Heart left ventricle (tissue), 16 donors: Measurements from ENCODE around the gene TRHDE. TPM values are rescaled to one million over a fixed set of nuclear protein-coding genes. Genes with fewer than 3 reads are reported as not detected.

Experiments
- ATAC-seq, 4 donors: fragments of 200-7000 bp; cut with Tn5 transposase; one replicate each; pipeline ENCODE4 v1.9.1; 2020 to 2022; ENCODE audit warnings: moderate library complexity in 4 of 4, mild to moderate bottlenecking in 3 of 4, moderate number of reproducible peaks in 1 of 4
- DNase-seq, 5 donors: peaks; one replicate each; pipeline ENCODE4 v3.0.0-alpha.2; 2020
- H3K27ac ChIP-seq, 12 donors: fragments of 200-600 bp; sonication (generic) in 4 of 12; one replicate each; pipeline versions ENCODE4 v1.5.0 to v1.8.0; 2016 to 2022; ENCODE audit warnings: mild to moderate bottlenecking in 2 of 12
- H3K27me3 ChIP-seq, 9 donors: fragments of 200-600 bp; sonication (generic) in 2 of 9; one replicate each; pipeline versions ENCODE4 v1.5.1 to v1.8.0; 2016 to 2022; ENCODE audit warnings: mild to moderate bottlenecking in 3 of 9
- H3K36me3 ChIP-seq, 9 donors: fragments of 200-600 bp; sonication (generic) in 2 of 9; one replicate each; pipeline versions ENCODE4 v1.5.0 to v1.8.0; 2018 to 2022; ENCODE audit warnings: mild to moderate bottlenecking in 2 of 9
- H3K4me1 ChIP-seq, 12 donors: fragments of 200-600 bp; sonication (generic) in 4 of 12; one replicate each; pipeline versions ENCODE4 v1.5.0 to v1.8.0; 2016 to 2022; ENCODE audit warnings: mild to moderate bottlenecking in 3 of 12
- H3K4me3 ChIP-seq, 12 donors: fragments of 200-600 bp; sonication (generic) in 4 of 12; one replicate each; pipeline versions ENCODE4 v1.5.0 to v1.8.0; 2017 to 2022; ENCODE audit warnings: mild to moderate bottlenecking in 9 of 12, moderate library complexity in 4 of 12
- H3K9me3 ChIP-seq, 12 donors: fragments of 200-600 bp; sonication (generic) in 4 of 12; one replicate each; pipeline versions ENCODE4 v1.5.0 to v1.8.0; 2016 to 2022; ENCODE audit warnings: mild to moderate bottlenecking in 1 of 12
- CTCF ChIP-seq, 12 donors: fragments of 200-600 bp; sonication (generic) in 4 of 12; IDR thresholded peaks; one replicate each; pipeline versions ENCODE4 v1.5.0 to v1.8.0; 2018 to 2022; ENCODE audit warnings: antibody characterized with exemption in 12 of 12, mild to moderate bottlenecking in 5 of 12
- POLR2A ChIP-seq, 2 donors: fragments of 450-650 bp; IDR thresholded peaks; one replicate each; pipeline ENCODE4 v1.6.1; 2017; ENCODE audit warnings: antibody characterized with exemption in 2 of 2, mild to moderate bottlenecking in 2 of 2, moderate library complexity in 2 of 2
- WGBS, 4 donors: extraction: QIAGEN DNeasy Blood & Tissue Kit in 2 of 4; methylation state at CpG; one replicate each; pipeline versions ENCODE4 v1.1.5 to v1.1.7; 2013 to 2018; 5-methylcytosine and 5-hydroxymethylcytosine counted together
- intact Hi-C, 10 donors: fragments of 100-400 bp; cut with DNase I; formaldehyde crosslinking; loops; one replicate each; pipeline versions ENCODE4 v1.11.1 to v1.14.2; 2022
- polyA plus RNA-seq, 2 donors: library from polyadenylated mRNA; stranded (reverse); fragments of 200-250 nt; gene quantifications; one replicate each; pipeline ENCODE4 v1.2.3, GENCODE V29; 2013
- total RNA-seq, 9 donors: library from RNA; depleted of rRNA in 2 of 9; stranded (reverse); fragments of >200 nt in 2 of 9; fragmentation: NEBNext Ultra II Directional in 3 of 9; extraction: Animal tissue kit (Norgen Biotek cat#: 25700) in 3 of 9; gene quantifications; one replicate each; pipeline versions ENCODE4 v1.1.0 to v1.2.4, GENCODE V29; 2016 to 2023
- donor health status: ischemic (EF 13 %, LVEDD 7.1; RV severe dilation, severe dysfunction).
- donor health status: healthy with polysubstance abuse.
- donor health status: DM: no; HTN: yes; CAD: no.
- donor health status: DM: no; HTN: no; CAD: no.
- donor health status: ischemic (EF 25% LVEDD 6.9; RV normal size, moderate dysfunction).
- donor health status: ischemic (EF 25% LVEDD 5.7; RV mildly dilated, moderate dysfunction).
- donor health status: healthy.
- donor health status: DM: yes; HTN: yes; CAD: no.
- donor health status: ischemic (EF 35%, LVEDD 5.7; RV mildly dilated, moderate dysfunction).
- donor health status: nonischemic (EF 11% LVEDD 7.7; RV severe dilation, severe dysfunction).
- donor health status: DM: yes; HTN: yes; CAD: no.
- donor health status: PGD.
- donor health status: ischemic (EF 29% LVEDD 5.4; RV normal size, mild dysfunction).
- donor health status: nonischemic (EF 23%, LVEDD 6.1; RV moderate dilation, normal function).

Gene TRHDE
- total and polyA plus RNA-seq, 11 donors: 0.01 to 3.1 (median 0.28) TPM; not detected in 1

GRCh38 chr12:72337382-72337781 is 65.2 kb downstream of the TRHDE start:
- no peak overlapping the region for H3K4me3 ChIP-seq
- no peaks in the 10 kb centered on the region for H3K36me3 ChIP-seq
- no peaks in the 10 kb centered on the region for H3K27me3 ChIP-seq
- no peak for DNase-seq
- H3K9me3 ChIP-seq: no peaks in the 10 kb centered on the region
- intact Hi-C loops: no loop called here
- TF ChIP-seq POLR2A (IDR thresholded peaks at IDR 0.05) (no peak), CTCF (IDR thresholded peaks at IDR 0.05) (no peak)
- no peaks in the 10 kb centered on the region for H3K4me1 ChIP-seq
- no peak overlapping the region for H3K27ac ChIP-seq
- no peak for ATAC-seq
- WGBS, 4 donors: 42 to 55% (median 46%) methylated on average over 6 of the region's 6 CpGs

- ATAC-seq (no peak), DNase-seq (no peak)
- no peak overlapping the region for H3K4me3 ChIP-seq
- no peak overlapping the region for H3K27ac ChIP-seq
- intact Hi-C loops: no loop called here
- no peaks in the 10 kb centered on the region for H3K9me3 ChIP-seq
- WGBS, 4 donors: 81 to 82% (median 81%) methylated on average over 8 of the region's 8 CpGs
- no peaks in the 10 kb centered on the region for H3K36me3 ChIP-seq
- no peaks in the 10 kb centered on the region for H3K27me3 ChIP-seq
- TF ChIP-seq POLR2A (IDR thresholded peaks at IDR 0.05) (no peak), CTCF (IDR thresholded peaks at IDR 0.05) (no peak)
- no peaks in the 10 kb centered on the region for H3K4me1 ChIP-seq
Measured at GRCh38 chr12:72337946-72338345, 65.8 kb downstream of the TRHDE start.

- H3K36me3 ChIP-seq: no peaks in the 10 kb centered on the region
- no peak overlapping the region for H3K27ac ChIP-seq
- H3K9me3 ChIP-seq: no peaks in the 10 kb centered on the region
- TF ChIP-seq CTCF (IDR thresholded peaks at IDR 0.05): no peak
- TF ChIP-seq POLR2A (IDR thresholded peaks at IDR 0.05): no peak
- DNase-seq (no peak), ATAC-seq (no peak)
- no peaks in the 10 kb centered on the region for H3K27me3 ChIP-seq
- WGBS, 4 donors: 70 to 79% (median 74%) methylated on average over 4 of the region's 4 CpGs
- intact Hi-C loops: no loop called here
- H3K4me1 ChIP-seq: no peaks in the 10 kb centered on the region
- no peak overlapping the region for H3K4me3 ChIP-seq
Measured at GRCh38 chr12:72338437-72338836, 66.3 kb downstream of the TRHDE start.

- intact Hi-C loops: no loop called here
- Histone ChIP-seq H3K27me3 (no peaks in the 10 kb centered on the region), H3K9me3 (no peaks in the 10 kb centered on the region), H3K4me3 (no peak overlapping the region), H3K36me3 (no peaks in the 10 kb centered on the region), H3K4me1 (no peaks in the 10 kb centered on the region), H3K27ac (no peak overlapping the region)
- WGBS, 4 donors: 25 to 32% (median 29%) methylated on average over 5 of the region's 5 CpGs
- TF ChIP-seq CTCF (IDR thresholded peaks at IDR 0.05) (peak in 9 of 12 donors; percentile 10 to 43 (median 35)), POLR2A (IDR thresholded peaks at IDR 0.05) (no peak)
- DNase-seq: peak in 2 of 5 donors; percentile 19
- ATAC-seq: peak in 3 of 4 donors; percentile 13 to 54 (median 52)
Measured at GRCh38 chr12:72346363-72346944, 74.3 kb downstream of the TRHDE start.
